SK-N-MC (cell line): ENCODE data around the gene KAT8.

Source experiments
- EZH2 ChIP-seq: fragments of 200-600 bp; sonication (generic); IDR thresholded peaks from one replicate; pipeline ENCODE4 v1.6.1; 2017; ENCODE audit warnings: antibody characterized with exemption
- POLR2AphosphoS5 ChIP-seq: IDR thresholded peaks from 2 replicates; pipeline ENCODE4 v1.6.1; 2012; ENCODE audit warnings: mild to moderate bottlenecking, low read depth, low read length, borderline replicate concordance

GRCh38 chr16:31080035-31080629 is 37.3 kb upstream of the KAT8 start:
- TF ChIP-seq POLR2AphosphoS5 (no peak), EZH2 (no peak)
